Activated CD8-positive, alpha-beta T cell treated with anti-CD3 and anti-CD28 coated beads, Interleukin-2, amount 10 ng/mL, durations not matched to agents 7 days and 5 days (primary cell): ENCODE data around the gene STC2. TPM values are rescaled to one million over a fixed set of nuclear protein-coding genes. Genes with fewer than 3 reads are reported as not detected.

Experiments
- ATAC-seq: fragments of 150-1000 bp; cut with Tn5 transposase; one replicate; pipeline ENCODE4 v1.10.0; 2021; ENCODE audit warnings: moderate library complexity
- CTCF ChIA-PET: fragments of 350-600 bp; sonication (Branson Sonifier 250); formaldehyde crosslinking; loops from one replicate; lab custom pipeline; 2021; ENCODE audit warnings: antibody characterized with exemption; lab: Charles Lee
- POLR2A ChIA-PET: fragments of 350-600 bp; sonication (Branson Sonifier 250); formaldehyde crosslinking; loops from one replicate; lab custom pipeline; 2021; ENCODE audit warnings: antibody characterized with exemption; lab: Charles Lee
- DNase-seq: peaks from one replicate; pipeline ENCODE4 v3.0.0-alpha.2; 2020
- H3K27ac Mint-ChIP-seq: one replicate; pipeline ENCODE4 v1.8.0; 2021; ENCODE audit warnings: mild to moderate bottlenecking, mixed read lengths
- H3K27me3 Mint-ChIP-seq: one replicate; pipeline ENCODE4 v1.8.0; 2021; ENCODE audit warnings: low read depth, mixed read lengths
- H3K36me3 Mint-ChIP-seq: one replicate; pipeline ENCODE4 v1.8.0; 2021; ENCODE audit warnings: low read depth, mixed read lengths
- H3K4me1 Mint-ChIP-seq: one replicate; pipeline ENCODE4 v1.8.0; 2021; ENCODE audit warnings: low read depth, mixed read lengths
- H3K4me3 Mint-ChIP-seq: one replicate; pipeline ENCODE4 v1.8.0; 2021; ENCODE audit warnings: mild to moderate bottlenecking, mixed read lengths
- H3K9me3 Mint-ChIP-seq: one replicate; pipeline ENCODE4 v1.8.0; 2022; ENCODE audit warnings: mixed read lengths; ENCODE audit not compliant: insufficient read depth
- microRNA-seq: library from miRNA; unstranded; fragments of <30 nt; microRNA quantifications from one replicate; pipeline ENCODE4 v1.2.0, GENCODE V29; 2022
- total RNA-seq, 2 experiments: library from RNA; stranded (reverse); gene quantifications; one replicate each; pipeline ENCODE4 v1.2.3, GENCODE V29; 2021

Gene STC2
- total RNA-seq, 2 experiments from 2014 or later: 14.8 to 16.6 TPM

GRCh38 chr5:173268750-173269432 is 59.3 kb downstream of the STC2 start:
- H3K9me3 Mint-ChIP-seq: no peaks in the 10 kb centered on the region
- no peak overlapping the region for H3K4me3 Mint-ChIP-seq
- H3K27ac Mint-ChIP-seq: no peak overlapping the region
- H3K27me3 Mint-ChIP-seq: peaks cover 10% of the 10 kb centered on the region
- CTCF ChIA-PET: no interaction called here
- H3K36me3 Mint-ChIP-seq: no peaks in the 10 kb centered on the region
- no peaks in the 10 kb centered on the region for H3K4me1 Mint-ChIP-seq
- DNase-seq (no peak), ATAC-seq (no peak)
- POLR2A ChIA-PET: no interaction called here

GRCh38 chr5:173265433-173265832 is 62.8 kb downstream of the STC2 start:
- ChIA-PET POLR2A (no interaction called here), CTCF (no interaction called here)
- no peaks in the 10 kb centered on the region for H3K36me3 Mint-ChIP-seq
- no peak overlapping the region for H3K27ac Mint-ChIP-seq
- no peaks in the 10 kb centered on the region for H3K4me1 Mint-ChIP-seq
- no peak for ATAC-seq
- no peak for DNase-seq
- no peak overlapping the region for H3K4me3 Mint-ChIP-seq
- H3K9me3 Mint-ChIP-seq: no peaks in the 10 kb centered on the region
- peaks cover 18% of the 10 kb centered on the region for H3K27me3 Mint-ChIP-seq

Small RNA genes lying within 50 kb of the gene (microRNA-seq; reads per million reads assigned to microRNA genes)
- not detected for gene MIR8056

Other genes starting within 250 kb of the STC2 start
- 10 to 100 TPM; 14.3 to 14.5 TPM for gene BNIP1, start 183.9 kb downstream of the STC2 start, total RNA-seq
- not detected for gene NKX2-5, start 93.2 kb downstream of the STC2 start, total RNA-seq